GM12892 (cell line): ENCODE measurements around the gene ATG4D.

Experiments
- POLR2A ChIP-seq: IDR thresholded peaks from 2 replicates; pipeline ENCODE4 v1.6.1; 2011; ENCODE audit warnings: low read depth, low read length, control low read depth
- POLR2AphosphoS5 ChIP-seq: IDR thresholded peaks from 2 replicates; pipeline ENCODE4 v1.6.1; 2011; ENCODE audit warnings: low read depth, low read length, control low read depth
- TAF1 ChIP-seq: IDR thresholded peaks from 2 replicates; pipeline ENCODE4 v1.6.1; 2011; ENCODE audit warnings: low read depth, mild to moderate bottlenecking, control low read depth, low read length, borderline replicate concordance

- TF ChIP-seq POLR2A (no peak), POLR2AphosphoS5 (no peak), TAF1 (no peak)
These were observed 5.1 kb downstream of the ATG4D start for GRCh38 chr19:10548746-10549276.
